Stimulated activated CD4-positive, alpha-beta T cell treated with anti-CD3 and anti-CD28 coated beads, Interleukin-15, amount 100 ng/mL, for 1 hour (primary cell): Measurements from ENCODE around the gene PPP2R3B.

Source experiments
- DNase-seq, 2 donors: peaks; one replicate each; pipeline ENCODE4 v3.0.0-alpha.2; 2020; ENCODE audit warnings: low read depth in 1 of 2, low spot score in 1 of 2

PPP2R3B gene

GRCh38 chrX:370963-371745, 15.6 kb downstream of the PPP2R3B start:
- DNase-seq, result no peak

- no peak for DNase-seq
Observed at GRCh38 chrX:370244-370962, 16.3 kb downstream of the PPP2R3B start.

- no peak for DNase-seq
Observed at GRCh38 chrX:369563-370101, 17.1 kb downstream of the PPP2R3B start.

- no peak for DNase-seq
Observed at GRCh38 chrX:368811-369562, 17.7 kb downstream of the PPP2R3B start.

GRCh38 chrX:367866-368265, 18.8 kb downstream of the PPP2R3B start:
- no peak for DNase-seq

GRCh38 chrX:367349-367748, 19.4 kb downstream of the PPP2R3B start:
- DNase-seq, result no peak

- DNase-seq, result no peak
Observed at GRCh38 chrX:363621-364375, 22.9 kb downstream of the PPP2R3B start.

- no peak for DNase-seq
Observed at GRCh38 chrX:362937-363620, 23.6 kb downstream of the PPP2R3B start.

- no peak for DNase-seq
Observed at GRCh38 chrX:362351-362750, 24.4 kb downstream of the PPP2R3B start.

GRCh38 chrX:361231-362145, 25.2 kb downstream of the PPP2R3B start:
- DNase-seq, result no peak

GRCh38 chrX:360496-361150, 26.1 kb downstream of the PPP2R3B start:
- DNase-seq, result no peak

- no peak for DNase-seq
Observed at GRCh38 chrX:358651-359143, 28.0 kb downstream of the PPP2R3B start.

- peak in 1 of 2 donors; percentile 20 for DNase-seq
Observed at GRCh38 chrX:357693-358471, 28.8 kb downstream of the PPP2R3B start.

GRCh38 chrX:357035-357692, 29.5 kb downstream of the PPP2R3B start:
- DNase-seq, result no peak

GRCh38 chrX:356385-357034, 30.2 kb downstream of the PPP2R3B start:
- no peak for DNase-seq

GRCh38 chrX:355329-356050, 31.2 kb downstream of the PPP2R3B start:
- no peak for DNase-seq
